ENCODE measurements around the gene RANBP9. TPM values are rescaled to one million over a fixed set of nuclear protein-coding genes. Genes with fewer than 3 reads are reported as not detected.

Gene RANBP9
- total RNA-seq, 4 donors from 2014 or later, result 26.2 to 49.5 (median 31.3) TPM

DNA sequence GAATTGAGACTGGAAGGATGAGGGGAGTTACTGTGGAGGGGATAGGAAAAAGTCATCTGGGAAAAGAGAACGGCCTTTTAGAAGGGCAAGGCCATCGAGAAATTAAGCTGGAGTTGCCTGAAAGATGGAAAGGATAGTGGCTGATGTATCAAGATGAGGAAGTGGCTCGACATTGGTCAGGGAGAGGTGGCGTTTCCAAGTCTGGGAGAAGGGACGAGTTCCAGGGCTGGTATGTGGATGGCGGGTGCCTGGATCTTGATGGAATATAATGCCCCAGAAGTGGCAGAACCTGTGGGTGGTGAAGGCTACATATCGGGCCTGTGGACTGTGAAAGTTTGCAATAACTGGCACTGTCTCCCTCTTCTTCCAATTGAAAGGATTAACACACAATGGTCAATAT lies 139.4 kb downstream of the RANBP9 start:
- TF ChIP-seq CTCF (IDR thresholded peaks at IDR 0.05) (no peak), POLR2A (IDR thresholded peaks at IDR 0.05) (no peak)
- DNase-seq, result no peak
- Histone ChIP-seq H3K27ac (no peak overlapping the region), H3K36me3 (no peaks in the 10 kb centered on the region), H3K4me1 (peaks cover 0 to 6% (median 2%) of the 10 kb centered on the region in 4 donors), H3K9me3 (no peaks in the 10 kb centered on the region), H3K27me3 (no peaks in the 10 kb centered on the region), H3K4me3 (no peak overlapping the region)

Other genes starting within 250 kb of the RANBP9 start
- gene GFOD1, start 224.2 kb downstream of the RANBP9 start, total RNA-seq, result 10 to 100 TPM; 10.7 to 24.2 (median 17.6) TPM
- gene SIRT5, start 137.2 kb downstream of the RANBP9 start, total RNA-seq, result 10 to 100 TPM in 3 of 4 donors, 1 to 10 TPM in 1; 6.8 to 22.1 (median 18.1) TPM
- gene NOL7, start 96.5 kb downstream of the RANBP9 start, total RNA-seq, result 10 to 100 TPM; 46.6 to 66.0 (median 56.4) TPM
- 10 to 100 TPM; 20.6 to 49.4 (median 33.6) TPM for gene MCUR1, start 102.7 kb upstream of the RANBP9 start, total RNA-seq
- gene RNF182, start 213.1 kb upstream of the RANBP9 start, total RNA-seq, result not detected